Smooth muscle cell of the umbilical artery (primary cell): Measurements from ENCODE around the gene ZFP91. TPM values are rescaled to one million over a fixed set of nuclear protein-coding genes. Genes with fewer than 3 reads are reported as not detected.

Experiments used
- total RNA-seq: library from RNA; depleted of rRNA; stranded (reverse); fragments of >200 nt; gene quantifications from 2 replicates; pipeline ENCODE4 v1.2.3, GENCODE V29; 2014

Gene ZFP91
- total RNA-seq = 53.2 and 61.7 TPM in 2 replicates

GRCh38 chr11:58578635-58579191 lies at the start of gene ZFP91:
Gene ZFP91 (plus strand): TSS chr11:58579063. CDS start chr11:58579282, 219 bp downstream.

GRCh38 chr11:58575377-58576020 lies 3.4 kb upstream of the ZFP91 start, which contains the start of gene LPXN:
Gene LPXN (minus strand): TSS chr11:58575856. CDS start chr11:58575772, 84 bp downstream.

GRCh38 chr11:58622344-58622743 lies 43.5 kb downstream of the ZFP91 start, which contains the start of gene CNTF:
Gene CNTF (plus strand): TSS chr11:58622665. CDS start chr11:58622753, 88 bp downstream.

Other genes starting within 250 kb of the ZFP91 start
- not detected in 2 replicates for gene OR5B17, start 220.0 kb upstream of the ZFP91 start, total RNA-seq
- not detected in 2 replicates for gene OR5B3, start 172.2 kb upstream of the ZFP91 start, total RNA-seq
- gene OR5B2, start 150.9 kb upstream of the ZFP91 start, total RNA-seq = not detected in 2 replicates
- not detected in 2 replicates for gene OR5B12, start 136.8 kb upstream of the ZFP91 start, total RNA-seq
- not detected in 2 replicates for gene OR5B21, start 71.0 kb upstream of the ZFP91 start, total RNA-seq
- gene LPXN, start 3.2 kb upstream of the ZFP91 start, total RNA-seq = 10.1 and 28.2 TPM in 2 replicates
- gene CNTF, start 43.6 kb downstream of the ZFP91 start, total RNA-seq = 1.8 and 3.1 TPM in 2 replicates
- not detected in 2 replicates for gene GLYAT, start 152.9 kb downstream of the ZFP91 start, total RNA-seq